Stimulated activated CD4-positive, alpha-beta T cell treated with anti-CD3 and anti-CD28 coated beads, Interleukin-15, amount 100 ng/mL, for 1 hour (primary cell): ENCODE results near the gene MRM3.
"Not testable (repeated sequence)": the region's sequence is repeated elsewhere in the genome, so short reads cannot be mapped to it uniquely, and the experiment has no call there.

Experiments used
- DNase-seq, 2 donors: peaks; one replicate each; pipeline ENCODE4 v3.0.0-alpha.2; 2020; ENCODE audit warnings: low read depth in 1 of 2, low spot score in 1 of 2

Gene MRM3

GRCh38 chr17:814371-814770 is 32.2 kb downstream of the MRM3 start:
- no peak for DNase-seq

GRCh38 chr17:819251-819650 is 37.1 kb downstream of the MRM3 start:
- DNase-seq: no peak

DNA sequence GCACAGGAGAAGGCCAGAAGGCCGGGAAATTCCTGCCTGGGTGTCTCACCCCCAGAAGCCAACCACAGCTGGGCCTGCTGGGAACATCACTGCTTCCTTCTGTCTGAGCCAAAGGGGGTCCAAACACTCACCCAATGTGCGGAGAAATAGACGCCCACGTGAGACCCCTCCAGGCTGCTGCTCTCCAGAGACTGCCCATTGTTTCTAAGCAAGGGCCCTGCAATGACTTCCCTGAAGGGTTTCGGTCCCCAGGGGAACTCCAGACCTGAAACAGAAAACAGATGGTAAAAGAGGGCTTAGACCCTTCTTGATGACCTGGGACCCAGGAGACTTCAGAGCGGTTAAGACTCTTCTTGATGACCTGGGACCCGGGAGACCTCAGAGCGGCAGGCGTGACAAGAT is 41.3 kb downstream of the MRM3 start:
- DNase-seq: no peak

- no peak for DNase-seq
Measured at GRCh38 chr17:824378-824777, 42.2 kb downstream of the MRM3 start.

- DNase-seq: no peak
Measured at GRCh38 chr17:825216-825615, 43.1 kb downstream of the MRM3 start.

DNA sequence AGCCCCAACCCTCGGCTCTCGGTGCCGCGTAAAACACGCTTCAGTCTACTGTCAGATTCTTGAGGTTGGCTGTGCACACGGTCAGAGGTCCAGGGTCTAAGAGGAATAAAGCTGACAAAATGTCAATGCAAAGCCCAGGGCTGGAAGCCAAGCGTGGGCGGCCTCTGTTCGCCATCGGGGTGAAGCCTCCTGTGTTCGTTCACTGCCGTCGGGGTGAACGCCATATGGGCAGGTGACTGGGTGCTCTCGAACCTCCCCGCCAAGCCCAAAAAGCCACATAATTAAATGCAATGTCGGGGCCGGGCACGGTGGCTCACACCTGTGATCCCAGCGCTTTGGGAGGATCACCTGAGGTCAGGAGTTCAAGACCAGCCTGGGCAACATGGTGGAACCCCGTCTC is 44.6 kb downstream of the MRM3 start:
- no peak for DNase-seq

- no peak for DNase-seq
Measured at GRCh38 chr17:828761-829160, 46.6 kb downstream of the MRM3 start.

DNA sequence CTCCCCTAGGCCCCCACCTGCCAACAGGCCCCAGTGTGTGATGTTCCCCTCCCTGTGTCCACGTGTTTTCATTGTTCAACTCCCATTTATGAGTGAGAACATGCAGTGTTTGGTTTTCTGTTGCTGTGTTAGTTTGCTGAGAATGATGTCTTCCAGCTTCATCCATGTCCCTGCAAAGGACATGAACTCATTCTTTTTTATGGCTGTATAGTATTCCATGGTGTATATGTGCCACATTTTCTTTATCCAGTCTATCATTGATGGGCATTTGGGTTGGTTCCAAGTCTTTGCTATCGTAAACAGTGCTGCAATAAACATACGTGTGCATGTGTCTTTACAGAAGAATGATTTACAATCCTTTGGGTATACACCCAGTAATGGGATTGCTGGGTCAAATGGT is 47.5 kb downstream of the MRM3 start:
- DNase-seq: not testable (repeated sequence)

DNA sequence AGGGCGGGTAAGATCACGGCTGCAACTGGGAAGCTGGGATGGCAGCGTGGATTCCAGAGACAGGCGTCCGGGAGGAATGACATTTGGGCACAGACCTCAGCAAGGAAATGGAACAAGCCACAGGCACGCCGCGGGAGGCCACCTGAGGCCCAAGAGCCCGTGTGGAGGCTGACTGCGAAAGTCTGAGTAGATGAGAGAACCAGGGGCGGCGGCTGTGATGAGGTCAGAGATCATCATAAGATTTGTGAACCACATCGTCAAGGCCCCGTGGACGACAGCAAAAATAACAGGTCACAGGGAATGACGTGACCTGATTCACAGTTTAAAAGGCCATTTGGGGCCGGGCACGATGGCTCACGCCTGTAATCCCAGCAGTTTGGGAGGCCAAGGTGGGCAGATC is 48.2 kb downstream of the MRM3 start:
- no peak for DNase-seq

- DNase-seq: no peak
Measured at GRCh38 chr17:830950-831349, 48.8 kb downstream of the MRM3 start.

DNA sequence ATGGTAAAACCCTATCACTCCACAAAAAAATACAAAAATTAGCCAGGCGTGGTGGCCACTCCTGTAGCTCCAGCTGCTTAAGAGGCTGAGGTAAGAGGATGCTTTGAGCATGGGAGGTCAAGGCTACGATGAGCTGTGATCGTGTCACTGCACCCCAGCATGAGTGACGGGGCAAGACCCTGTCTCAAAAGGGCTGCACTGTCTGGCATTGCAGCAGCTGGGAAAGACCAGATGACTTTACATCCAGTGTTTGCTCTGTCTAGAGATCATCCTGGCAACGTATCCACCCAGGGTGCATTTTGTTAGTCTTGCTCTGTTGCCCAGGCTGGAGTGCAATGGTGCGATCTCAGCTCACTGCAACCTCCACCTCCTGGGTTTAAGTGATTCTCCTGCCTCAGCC is 52.0 kb downstream of the MRM3 start:
- no peak for DNase-seq

DNA sequence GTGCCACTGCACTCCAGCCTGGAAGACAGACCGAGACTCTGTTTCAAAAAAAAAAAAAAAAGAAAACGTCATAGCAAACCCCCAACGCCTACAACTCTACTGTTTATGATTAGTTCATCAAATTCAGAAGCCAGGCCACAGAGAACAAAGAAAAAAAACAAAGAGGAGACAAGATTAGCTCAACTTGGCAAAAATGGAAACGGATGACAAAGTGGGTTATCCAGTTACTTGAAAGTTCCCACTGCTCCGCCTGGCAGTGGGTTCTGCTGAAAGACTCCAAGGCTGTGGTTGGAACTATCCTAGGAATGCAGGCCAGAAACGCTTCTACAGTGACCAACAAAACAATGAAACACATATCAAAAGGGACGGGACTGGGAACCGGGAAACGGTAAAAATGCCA is 53.1 kb downstream of the MRM3 start:
- no peak for DNase-seq

GRCh38 chr17:835721-836120 is 53.6 kb downstream of the MRM3 start:
- not testable (repeated sequence) for DNase-seq

- DNase-seq: no peak
Measured at GRCh38 chr17:836151-836550, 54.0 kb downstream of the MRM3 start.

DNA sequence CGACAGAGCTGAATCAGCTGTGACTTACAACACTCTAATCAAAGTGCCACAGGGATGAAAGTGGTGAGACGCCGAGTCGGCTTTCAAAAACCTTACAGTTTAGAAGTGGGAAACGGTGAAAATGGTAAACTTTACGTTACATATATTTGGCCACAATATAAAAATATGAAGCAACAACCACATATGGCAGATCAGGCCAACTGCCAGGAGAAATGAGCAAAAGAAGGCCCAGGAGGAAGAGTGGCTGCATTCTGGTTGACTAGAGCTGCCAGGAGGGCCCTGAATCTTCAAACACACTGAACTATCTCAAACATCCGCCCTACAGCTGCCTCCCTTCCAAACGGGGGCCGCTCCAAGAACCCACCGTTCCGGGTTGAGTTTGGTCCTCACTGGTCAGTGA is 56.3 kb downstream of the MRM3 start:
- no peak for DNase-seq

GRCh38 chr17:841313-841712 is 59.2 kb downstream of the MRM3 start:
- DNase-seq: no peak
